GM18870 (cell line): ENCODE results near the gene GMDS.

Experiments used
- ATAC-seq: cut with Tn5 transposase; IDR thresholded peaks from one replicate; pipeline ENCODE4 v1.9.1; 2021; ENCODE audit warnings: moderate library complexity; ENCODE audit not compliant: unreplicated experiment

GMDS gene

DNA sequence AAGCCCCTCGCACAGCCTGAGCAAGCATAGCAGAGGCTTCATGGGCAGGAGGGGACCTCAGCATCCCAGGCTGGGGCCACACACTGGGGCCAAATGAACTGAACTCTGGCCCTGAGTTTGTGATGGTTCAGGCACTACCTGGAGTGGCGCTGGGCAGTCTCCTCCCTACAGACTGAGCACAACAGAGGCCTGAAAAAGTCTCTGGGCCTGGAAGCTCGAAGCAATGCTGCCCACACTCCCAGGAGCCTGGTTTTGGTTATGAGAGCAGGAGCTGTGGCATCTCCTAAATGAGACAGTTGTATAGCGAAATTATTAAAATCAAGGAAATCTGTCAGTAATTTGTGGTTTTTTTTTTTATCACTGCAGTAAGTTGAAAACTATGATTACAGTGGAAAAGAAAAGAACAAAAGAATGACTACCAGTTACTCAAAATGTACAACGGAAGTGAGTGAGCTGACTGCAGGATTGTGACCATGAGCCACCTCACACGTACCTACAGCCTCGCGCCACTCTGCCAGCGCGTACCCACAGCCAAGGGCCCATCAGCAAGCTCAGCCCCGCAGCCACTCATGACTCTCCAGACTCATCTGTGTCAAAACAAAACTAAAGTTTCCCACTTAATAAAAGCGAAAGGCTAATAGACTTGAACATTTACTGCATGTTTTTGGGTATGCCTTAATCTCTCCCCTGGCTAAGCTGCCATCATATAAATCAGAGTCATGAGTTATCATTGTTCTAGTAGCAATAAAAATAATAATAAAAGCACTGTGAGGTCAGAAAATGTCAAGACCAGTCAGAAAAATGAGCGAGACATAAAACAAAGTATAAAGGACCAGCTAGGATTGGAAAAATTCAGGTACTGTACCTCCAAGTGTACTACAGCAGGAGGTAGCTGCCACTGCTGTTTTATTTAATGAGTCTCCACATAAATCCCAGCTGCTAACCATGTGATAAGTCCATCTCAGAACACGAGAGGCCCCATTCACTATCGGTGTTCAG lies 458.7 kb downstream of the GMDS start:
- ATAC-seq, result no peak

DNA sequence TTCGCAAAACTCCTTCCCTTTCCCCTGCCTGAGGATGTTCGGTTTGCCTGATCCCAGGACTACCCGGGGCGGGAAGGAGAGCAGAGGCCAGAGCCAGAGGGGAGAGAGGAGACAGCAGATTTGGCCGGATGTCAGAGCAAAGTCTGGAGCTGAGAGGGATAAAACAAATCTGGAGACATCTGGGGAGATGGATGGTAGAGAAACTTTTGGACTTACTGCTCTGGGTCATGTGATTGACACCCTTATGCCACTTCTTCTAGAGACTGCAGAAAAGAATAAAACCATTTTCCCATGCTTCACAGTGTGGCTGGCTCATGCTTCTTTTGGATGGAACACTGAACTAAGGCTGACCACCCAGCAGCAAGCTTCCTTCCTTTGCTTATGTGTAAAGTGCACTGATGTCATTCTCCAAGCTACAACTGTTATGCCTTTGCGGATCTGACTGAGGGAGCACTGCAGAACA lies 461.0 kb downstream of the GMDS start:
- ATAC-seq, result no peak

DNA sequence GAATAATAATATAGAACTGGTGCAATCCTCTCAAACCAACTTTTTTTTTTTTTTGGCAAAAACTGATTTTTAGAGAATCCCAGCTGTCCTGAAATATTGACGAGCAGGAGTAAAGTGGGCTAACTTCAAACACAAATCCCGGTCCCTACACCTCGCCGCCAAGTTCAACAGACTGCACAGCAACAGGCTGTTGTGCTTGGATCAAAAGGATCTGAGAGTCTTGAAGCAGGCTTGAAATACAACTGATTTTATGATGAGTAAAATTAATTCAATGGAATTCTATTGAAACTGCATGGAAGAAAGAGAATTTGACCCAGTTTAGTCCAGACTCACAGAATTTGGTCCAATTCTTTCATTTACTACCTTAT lies 463.6 kb downstream of the GMDS start:
- no peak for ATAC-seq

DNA sequence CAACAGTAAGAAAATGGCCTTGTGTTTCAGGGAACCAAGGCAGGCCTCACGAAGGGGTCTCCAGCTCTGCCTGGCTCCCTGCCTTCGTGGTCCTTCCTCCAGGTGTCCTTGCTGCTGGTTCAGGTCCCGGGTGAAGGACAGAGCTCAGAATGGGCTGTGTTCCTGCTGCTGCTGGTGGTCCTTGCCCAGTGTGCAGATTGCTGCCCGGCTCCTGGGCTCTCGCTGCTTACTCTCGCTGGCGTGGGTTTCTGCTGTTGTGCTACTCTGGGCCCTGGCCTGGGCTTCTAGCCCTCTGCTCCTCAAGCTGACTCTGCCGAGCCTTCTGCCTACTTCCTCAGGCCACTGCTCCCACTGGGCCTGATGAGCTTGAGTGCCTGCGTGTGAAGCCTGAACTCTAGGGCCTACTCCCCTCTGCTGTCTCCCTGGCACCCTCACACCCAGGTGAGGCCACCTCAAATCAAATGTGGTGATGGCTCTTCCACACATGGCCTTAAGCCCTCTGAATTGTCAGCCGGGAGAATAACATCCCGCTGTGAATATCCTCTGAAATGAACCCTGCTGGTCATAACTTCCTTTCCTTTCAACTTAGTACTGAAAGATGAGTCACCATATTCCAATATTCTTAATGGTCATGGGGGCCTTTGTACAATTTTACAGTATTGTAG lies 464.1 kb downstream of the GMDS start:
- ATAC-seq, result no peak

DNA sequence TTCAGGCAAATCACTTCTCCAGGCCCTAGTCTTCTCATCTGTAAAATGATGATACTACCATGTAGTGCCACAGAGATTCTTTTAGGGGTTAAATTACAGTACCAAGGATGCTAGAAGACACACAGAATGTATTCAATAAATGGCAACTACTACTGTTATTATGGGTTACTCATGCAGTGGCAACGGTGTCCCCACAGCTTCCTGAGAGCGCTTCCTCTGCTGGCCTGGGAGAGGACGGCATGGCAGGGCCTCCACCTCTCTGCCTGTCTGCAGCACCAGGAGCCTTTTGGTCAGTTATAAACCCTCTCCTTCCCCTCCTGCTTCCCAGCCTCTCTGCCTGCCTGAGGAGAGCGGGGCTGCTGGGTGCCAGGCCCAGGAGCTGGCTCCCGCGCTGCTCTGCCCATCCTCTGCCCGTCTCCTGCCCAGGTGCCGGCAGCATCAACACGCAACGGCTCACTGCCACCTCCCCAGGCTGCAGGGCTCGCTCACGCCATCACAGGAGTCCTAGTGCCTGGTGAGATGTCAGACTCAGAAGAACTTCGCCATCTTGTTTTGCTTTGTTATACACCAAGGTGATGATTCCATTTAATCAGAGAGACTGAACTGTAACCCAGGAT lies 465.0 kb downstream of the GMDS start:
- no peak for ATAC-seq

DNA sequence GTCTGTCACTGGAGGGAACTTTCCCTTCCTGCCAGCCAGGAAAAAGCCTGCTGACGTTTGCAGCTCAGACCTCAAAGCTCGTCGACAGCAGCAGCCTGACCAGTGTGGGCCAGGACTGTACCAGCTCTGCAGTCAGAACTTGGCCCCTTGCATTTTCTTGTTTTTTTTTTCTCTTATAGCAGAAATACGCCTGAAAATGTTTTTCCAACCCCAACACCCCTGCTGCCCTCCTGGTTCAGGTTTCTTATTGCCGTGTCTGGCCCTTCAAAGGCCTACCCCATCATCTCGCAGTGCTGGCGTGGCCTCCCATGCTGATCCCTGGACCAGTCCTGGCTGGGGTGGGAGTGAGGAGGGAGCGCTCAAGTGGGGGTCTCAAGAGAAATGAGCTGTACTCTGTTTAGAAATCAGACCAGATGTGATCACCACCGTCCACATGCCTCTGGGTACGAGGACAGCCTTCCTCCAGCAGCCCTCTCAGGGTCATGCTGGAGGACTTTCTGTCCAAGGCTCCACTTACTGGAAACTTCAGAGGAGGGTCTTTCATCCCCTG lies 466.6 kb downstream of the GMDS start:
- no peak for ATAC-seq

DNA sequence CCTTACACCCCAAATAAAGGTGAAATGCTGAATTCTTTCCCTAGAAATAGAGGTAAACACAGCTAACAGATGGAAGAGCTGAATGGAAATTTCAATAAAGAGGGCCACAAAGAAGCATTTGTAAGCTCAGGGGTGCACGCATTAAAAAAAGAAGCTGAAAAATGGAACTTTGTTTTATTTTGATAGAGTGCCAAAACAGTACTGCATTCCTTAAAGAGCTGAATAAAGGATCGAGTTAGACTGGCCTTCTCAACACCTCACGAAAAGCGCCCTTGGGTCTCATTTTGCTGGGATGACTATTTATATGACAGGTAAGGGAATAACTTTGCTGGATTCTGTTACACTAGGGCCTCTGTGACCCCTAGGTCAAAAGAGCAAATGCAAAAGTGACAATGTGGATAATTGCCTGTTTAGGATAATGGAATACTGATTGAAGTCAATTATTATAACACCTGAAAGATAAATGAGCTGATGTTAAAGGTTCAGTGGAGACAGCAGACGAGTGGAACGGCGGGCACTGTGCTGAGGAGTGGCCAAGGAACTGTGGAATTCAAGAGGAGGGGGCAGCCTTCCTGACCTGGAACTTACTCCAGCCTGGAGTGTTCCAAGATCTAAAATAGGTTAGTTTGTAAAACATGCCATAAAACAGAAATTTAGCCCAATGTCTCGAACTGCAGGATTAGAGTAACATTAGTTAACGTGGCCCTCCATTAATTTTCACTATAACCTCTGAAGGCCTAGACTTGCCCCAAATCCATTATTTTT lies 467.3 kb downstream of the GMDS start:
- ATAC-seq, result no peak

DNA sequence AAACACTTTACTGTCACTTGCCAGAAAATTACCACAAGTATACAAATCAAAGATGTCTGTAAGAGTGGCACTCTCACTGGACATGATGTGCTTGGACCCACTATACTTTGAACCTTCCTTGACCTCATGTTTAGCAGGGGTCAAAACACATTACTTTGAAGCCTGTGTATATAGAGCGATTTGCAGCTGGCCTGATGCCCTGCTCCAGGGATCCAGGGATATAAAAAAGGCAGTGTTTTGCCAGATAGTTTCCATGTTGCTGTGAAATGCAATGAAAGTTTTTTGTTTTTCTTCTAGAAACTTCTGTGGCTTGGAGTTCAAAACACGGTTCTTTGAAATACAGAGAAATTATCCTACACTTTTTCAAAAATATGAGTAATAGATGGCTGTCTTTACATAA lies 470.0 kb downstream of the GMDS start:
- no peak for ATAC-seq

DNA sequence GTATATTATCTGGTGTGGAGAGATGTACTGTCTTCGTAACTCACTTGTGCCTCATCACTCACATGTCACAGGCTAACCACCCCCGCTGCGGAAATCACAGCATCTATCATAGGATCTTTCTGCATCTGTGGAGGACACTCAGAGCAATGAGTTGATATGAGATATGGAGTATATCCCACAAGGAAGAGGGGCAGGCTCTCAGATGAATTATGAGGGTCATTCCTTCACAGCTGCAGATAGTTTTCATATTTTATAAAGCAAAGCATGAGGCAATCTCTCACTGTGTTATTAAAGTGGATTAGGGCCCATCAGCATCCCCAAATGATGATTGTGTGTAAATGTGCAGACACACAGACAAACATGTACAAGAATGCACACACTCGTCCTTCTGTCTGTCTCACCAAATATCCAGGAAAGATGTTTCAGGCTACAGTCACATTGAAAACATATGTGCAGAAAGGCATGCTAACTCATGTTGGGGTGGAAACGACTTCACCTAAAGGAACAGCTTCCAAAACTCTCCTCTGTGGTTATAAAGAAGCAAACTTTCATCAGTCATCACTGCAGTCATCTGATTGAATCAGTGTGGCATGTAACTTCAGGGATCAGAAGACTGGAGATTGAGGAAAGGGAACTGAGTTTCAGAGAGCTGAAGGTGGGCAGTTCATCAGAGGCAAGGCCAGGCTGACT lies 471.0 kb downstream of the GMDS start:
- no peak for ATAC-seq

DNA sequence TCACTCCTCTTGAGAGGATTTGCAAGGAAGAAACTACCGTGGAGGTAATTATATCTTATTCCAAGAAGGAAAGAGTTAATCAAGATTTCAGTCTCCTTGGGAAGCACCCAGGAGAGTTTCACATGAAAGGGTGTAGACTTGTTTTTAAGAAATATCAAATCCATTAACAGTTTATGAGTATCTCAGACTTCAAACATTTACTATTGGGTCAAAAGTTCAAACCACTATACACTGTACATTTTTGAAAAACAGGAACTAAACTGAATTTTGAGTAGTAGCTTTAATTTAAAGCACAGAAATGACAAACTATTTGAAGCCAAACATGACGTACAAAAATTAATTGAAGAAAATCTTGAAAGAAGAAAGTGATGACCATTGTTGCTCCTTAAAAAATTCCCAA lies 471.7 kb downstream of the GMDS start:
- no peak for ATAC-seq

DNA sequence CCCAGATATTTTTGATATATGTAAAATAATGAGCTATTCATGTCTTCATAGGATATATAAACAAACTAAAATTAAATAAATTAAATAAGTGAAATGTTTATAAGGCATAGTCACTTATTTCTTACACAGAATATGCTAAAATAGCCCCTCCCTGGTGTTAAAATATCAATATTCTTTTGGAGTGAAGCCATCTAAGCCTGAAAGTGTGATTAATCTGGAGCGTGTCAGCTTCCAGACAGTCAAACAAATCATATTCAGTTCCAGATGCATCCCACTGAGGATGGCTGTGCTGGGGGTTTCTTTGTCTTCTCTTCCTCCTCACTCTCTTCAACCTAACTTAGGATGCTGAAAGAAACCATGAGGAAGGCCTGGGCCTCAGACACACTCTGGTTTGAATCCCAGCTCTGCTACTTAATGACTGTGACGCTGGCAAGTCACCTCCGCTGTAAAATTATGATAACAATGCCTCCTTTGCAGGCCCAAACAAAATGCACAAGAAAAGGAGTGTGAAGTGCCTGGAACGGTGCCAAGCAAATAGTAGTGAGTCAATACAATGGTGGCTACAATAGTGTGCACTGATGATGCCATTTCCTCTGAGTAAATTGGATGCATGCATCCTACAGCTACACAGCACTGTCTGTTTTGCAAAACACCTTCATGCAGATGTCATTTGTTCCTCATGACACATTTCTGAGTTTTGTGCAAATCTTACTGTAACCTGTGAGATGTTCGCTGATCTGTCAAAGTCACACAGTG lies 474.3 kb downstream of the GMDS start:
- ATAC-seq, result no peak

DNA sequence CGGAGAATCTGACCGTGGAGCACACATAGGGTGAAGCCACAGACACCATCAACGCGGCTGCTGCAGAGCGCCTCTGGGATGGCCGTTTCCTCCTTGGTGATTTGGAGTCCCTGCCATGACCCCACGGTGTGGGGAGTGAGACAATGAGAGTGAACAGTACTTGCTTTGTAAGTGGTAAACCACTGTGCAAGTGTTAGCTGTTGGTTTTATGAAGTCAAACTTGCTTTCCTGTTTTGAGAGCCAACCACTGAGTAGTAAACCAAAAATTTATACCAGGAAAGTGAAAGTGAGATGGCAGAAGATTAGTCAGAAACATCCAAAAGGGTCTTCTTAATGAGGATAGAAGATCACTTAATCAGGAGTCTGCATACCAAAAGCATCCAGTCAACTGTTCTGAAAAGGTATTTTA lies 475.0 kb downstream of the GMDS start:
- no peak for ATAC-seq

DNA sequence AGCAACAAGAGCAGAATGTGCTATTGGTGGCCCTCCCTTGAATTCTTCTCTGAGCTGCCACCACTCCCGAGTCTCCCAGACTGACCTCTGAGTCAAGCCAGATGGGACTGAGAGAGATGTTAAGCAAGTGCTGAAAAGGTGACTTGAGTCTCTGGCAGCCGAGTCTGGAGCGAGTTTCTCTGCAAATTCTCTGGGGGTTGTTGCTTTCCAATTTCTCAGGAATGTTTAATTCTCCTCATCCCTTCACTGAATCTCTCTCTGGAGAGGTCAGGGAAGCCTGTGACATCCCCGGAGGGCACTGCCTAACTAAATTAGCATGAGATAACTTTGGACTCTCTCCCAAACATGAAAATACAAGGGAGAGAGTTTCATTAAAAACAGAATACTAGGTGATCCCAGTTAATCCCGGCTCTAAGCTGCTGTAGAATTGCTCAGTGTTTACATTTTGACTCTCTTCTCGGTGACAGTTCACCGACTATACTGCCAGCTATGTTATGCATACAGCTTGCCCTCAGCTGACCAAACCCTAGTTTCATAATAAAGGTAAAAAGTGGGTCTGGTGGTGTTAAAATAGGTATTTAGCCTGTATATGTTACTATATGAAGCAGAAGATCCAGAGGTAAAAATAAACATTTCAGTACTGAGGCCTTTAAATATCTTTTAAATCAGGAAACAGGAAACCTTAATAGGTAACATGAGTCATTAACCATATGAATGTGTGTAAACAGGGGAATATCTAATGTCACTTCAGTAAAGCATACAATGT lies 477.7 kb downstream of the GMDS start:
- ATAC-seq, result no peak

DNA sequence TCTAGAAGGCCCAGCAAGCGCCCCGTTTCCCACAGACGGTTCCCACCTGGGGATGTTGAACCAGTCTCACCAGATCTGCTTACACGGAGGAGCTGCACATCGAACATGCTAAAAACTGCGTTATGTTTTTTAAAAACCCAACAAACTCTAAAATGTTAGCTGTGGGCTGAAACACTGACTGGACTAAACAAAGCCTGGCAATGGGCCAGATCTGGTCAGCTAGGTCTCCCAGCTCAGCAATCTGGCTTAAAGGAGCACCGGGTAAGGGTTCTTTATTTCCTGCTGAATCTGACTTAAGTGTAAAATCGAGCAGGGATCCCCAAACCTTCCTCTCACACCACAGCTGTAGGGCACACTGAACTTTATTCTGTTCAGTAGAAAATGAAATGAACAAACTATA lies 478.8 kb downstream of the GMDS start:
- ATAC-seq, result no peak

DNA sequence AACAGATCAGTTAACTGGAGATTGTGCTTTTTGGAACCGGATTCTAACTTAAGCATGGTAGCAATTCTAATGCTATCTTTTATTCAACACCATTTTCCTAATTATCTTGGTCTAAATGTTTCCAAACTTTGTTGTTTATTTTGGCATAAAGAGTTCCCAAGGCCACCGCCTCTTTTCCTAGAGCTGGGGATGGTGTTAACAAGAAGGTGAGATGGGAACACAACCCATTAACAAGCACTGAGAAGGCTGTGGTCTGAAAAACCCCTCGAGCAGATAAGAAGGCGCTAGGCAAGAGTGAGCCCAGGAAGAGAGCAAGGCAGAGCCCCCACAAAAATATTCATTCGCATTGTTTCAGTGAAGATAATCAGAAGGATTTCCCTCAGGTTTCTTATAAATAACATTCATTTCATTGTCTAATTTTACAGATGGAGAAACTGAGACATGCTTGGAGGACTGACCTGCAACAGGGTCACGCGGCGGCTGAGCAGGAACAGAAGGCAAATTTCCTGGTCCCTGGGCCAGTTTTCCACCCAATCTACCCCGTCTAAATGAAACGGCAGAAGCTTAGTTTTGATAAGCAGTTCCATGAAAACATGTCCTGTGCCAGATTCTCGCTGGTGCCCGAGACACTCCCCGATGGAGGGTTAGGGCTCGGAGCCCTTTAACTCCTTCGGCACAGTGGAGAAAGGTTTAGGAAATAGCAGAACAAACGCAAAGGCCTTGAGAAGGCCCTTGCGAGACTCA lies 480.1 kb downstream of the GMDS start:
- no peak for ATAC-seq

DNA sequence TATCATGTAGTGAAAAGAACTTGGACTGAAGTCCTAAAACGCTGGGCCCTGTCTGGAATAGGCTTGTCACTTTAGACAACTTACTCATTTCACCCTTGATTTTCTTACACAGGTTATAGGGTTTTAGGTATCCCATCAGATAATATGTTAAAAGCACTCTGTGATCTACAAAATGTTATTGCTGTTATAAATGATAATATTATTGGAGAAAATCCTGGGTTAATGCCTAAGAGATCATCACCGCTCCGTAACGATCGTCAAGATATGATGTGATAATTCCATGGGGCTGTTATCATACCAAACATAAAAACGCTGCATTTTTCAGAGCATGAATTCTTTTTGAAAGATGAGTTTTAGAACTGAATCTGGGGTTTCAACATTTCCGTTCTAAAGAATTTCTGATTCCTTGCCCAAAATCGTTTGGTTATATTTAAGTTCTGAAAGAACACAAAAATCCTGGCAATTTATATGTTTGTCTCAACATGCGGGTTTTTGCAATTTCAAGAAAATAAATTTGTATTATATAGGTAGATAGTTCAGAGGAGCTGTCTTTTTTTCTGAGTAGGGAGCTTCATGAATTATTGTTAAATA lies 480.9 kb downstream of the GMDS start:
- no peak for ATAC-seq

DNA sequence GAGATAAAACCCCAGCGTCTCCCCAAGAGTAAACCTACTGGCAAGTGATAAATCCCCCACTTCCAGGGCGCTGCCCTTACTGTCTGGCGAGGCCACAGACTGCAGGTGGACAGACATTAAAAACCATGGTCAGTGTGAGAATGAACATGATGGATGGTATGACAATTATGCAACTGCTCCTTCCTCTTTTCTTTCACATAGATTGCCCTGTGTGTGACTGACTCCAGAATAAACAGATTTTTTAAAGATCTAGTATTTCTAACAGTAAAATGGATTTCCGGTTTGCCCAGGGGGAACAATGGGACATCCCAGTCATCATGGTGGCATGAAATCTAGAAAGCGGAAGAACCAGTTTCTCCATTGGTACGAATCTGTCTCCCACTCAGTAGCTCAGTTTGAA lies 482.0 kb downstream of the GMDS start:
- ATAC-seq, result no peak

DNA sequence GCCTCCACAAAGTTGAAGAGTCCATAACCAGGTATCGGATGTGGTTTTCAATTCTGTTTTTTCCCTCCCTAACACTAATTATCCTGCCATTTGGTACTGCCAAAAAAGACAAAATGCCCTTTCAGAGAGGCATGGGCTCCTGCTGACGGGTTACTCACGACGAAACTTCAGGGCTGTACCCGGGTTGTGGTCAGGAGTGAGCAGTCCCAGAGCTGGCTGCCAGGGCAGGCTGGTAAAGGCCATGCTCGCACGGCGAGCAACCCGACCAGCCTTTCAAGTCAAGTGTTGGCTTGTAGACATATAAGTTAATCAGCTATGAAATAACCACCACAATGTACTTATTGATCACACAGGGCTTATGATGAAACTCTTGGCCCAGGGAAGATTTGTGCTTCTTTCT lies 483.2 kb downstream of the GMDS start:
- ATAC-seq, result no peak
